B cell (primary cell): ENCODE data around the gene SCO2. TPM values are rescaled to one million over a fixed set of nuclear protein-coding genes. Genes with fewer than 3 reads are reported as not detected.
A peak's percentile ranks its signal among the peaks of the same experiment; 100 is the strongest.

Source experiments
- ATAC-seq: fragments of 200-7000 bp; cut with Tn5 transposase; one replicate; pipeline ENCODE4 v1.10.0; 2021; ENCODE audit warnings: low read depth, mild to moderate bottlenecking, moderate number of reproducible peaks, moderate library complexity
- CTCF ChIA-PET: fragments of 350-600 bp; sonication (Branson Sonifier 250); formaldehyde crosslinking; loops from one replicate; lab custom pipeline; 2021; ENCODE audit warnings: antibody characterized with exemption, inconsistent platforms; lab: Charles Lee
- POLR2A ChIA-PET: fragments of 350-600 bp; sonication (Branson Sonifier 250); formaldehyde crosslinking; loops from one replicate; lab custom pipeline; 2021; ENCODE audit warnings: antibody characterized with exemption; lab: Charles Lee
- DNase-seq: peaks from one replicate; pipeline ENCODE4 v3.0.0; 2013
- H2AFZ ChIP-seq: 2 replicates; pipeline ENCODE4 v1.6.1; 2012; ENCODE audit warnings: mild to moderate bottlenecking, low read depth, low read length; ENCODE audit not compliant: insufficient read depth, poor library complexity, severe bottlenecking
- H3K27ac ChIP-seq, 2 donors: 1 replicate in 1 of 2; 2 replicates in 1 of 2; pipeline ENCODE4 v1.5.1; 2012 to 2013; ENCODE audit warnings: low read length in 2 of 2, mild to moderate bottlenecking in 2 of 2, moderate library complexity in 1 of 2
- H3K27me3 ChIP-seq, 4 experiments: fragments of 200-600 bp in 1 of 4; sonication (generic) in 1 of 4; replicated peaks in 1 of 4; 1 replicate in 2 of 4; 2 replicates in 2 of 4; pipeline versions ENCODE4 v1.6.1 to v1.7.0; 2013 to 2016; ENCODE audit warnings: low read length in 3 of 4, mild to moderate bottlenecking in 2 of 4, mixed read lengths in 1 of 4, moderate library complexity in 1 of 4; ENCODE audit not compliant: insufficient read depth in 4 of 4, control insufficient read depth in 3 of 4; ENCODE audit errors: control extremely low read depth in 1 of 4
- H3K36me3 ChIP-seq, 2 experiments: replicated peaks in 1 of 2; 1 replicate in 1 of 2; 2 replicates in 1 of 2; pipeline versions ENCODE4 v1.6.1 to v1.7.1; 2013; ENCODE audit warnings: low read length in 1 of 2; ENCODE audit not compliant: insufficient read depth in 2 of 2, control insufficient read depth in 1 of 2; ENCODE audit errors: control extremely low read depth in 1 of 2, extremely low read depth in 1 of 2
- H3K4me1 ChIP-seq, 2 donors: fragments of 200-600 bp in 1 of 2; sonication (generic) in 1 of 2; 1 replicate in 1 of 2; 2 replicates in 1 of 2; pipeline versions ENCODE4 v1.5.1 to v1.6.1; 2013 to 2017; ENCODE audit warnings: low read length in 2 of 2; ENCODE audit not compliant: control insufficient read depth in 2 of 2, insufficient read depth in 2 of 2
- H3K4me2 ChIP-seq: replicated peaks from 2 replicates; pipeline ENCODE3; 2012; ENCODE audit warnings: mild to moderate bottlenecking, low read depth, low read length; ENCODE audit not compliant: poor library complexity, severe bottlenecking
- H3K4me3 ChIP-seq, 5 experiments: fragments of 200-600 bp in 1 of 5; sonication (generic) in 1 of 5; 1 replicate in 3 of 5; 2 replicates in 2 of 5; pipeline versions ENCODE4 v1.5.1 to v1.7.0; 2011 to 2016; ENCODE audit warnings: low read length in 4 of 5, mild to moderate bottlenecking in 4 of 5, low read depth in 2 of 5, control low read depth in 1 of 5, moderate library complexity in 1 of 5; ENCODE audit not compliant: insufficient read depth in 1 of 5; ENCODE audit errors: control extremely low read depth in 1 of 5, extremely low read depth in 1 of 5
- H3K79me2 ChIP-seq: fragments of 200-600 bp; sonication (generic); one replicate; pipeline ENCODE4 v1.6.0; 2016; ENCODE audit warnings: low read length; ENCODE audit not compliant: control insufficient read depth, insufficient read depth
- H3K9ac ChIP-seq: fragments of 200-600 bp; sonication (generic); 2 replicates; pipeline ENCODE4 v1.6.1; 2017; ENCODE audit warnings: mild to moderate bottlenecking, low read length, moderate library complexity
- H3K9me3 ChIP-seq, 3 donors: one replicate each; pipeline versions ENCODE4 v1.6.1 to v1.7.1; 2013; ENCODE audit warnings: low read length in 2 of 3; ENCODE audit not compliant: control insufficient read depth in 2 of 3, insufficient read depth in 1 of 3; ENCODE audit errors: control extremely low read depth in 1 of 3
- H4K20me1 ChIP-seq: 2 replicates; pipeline ENCODE4 v1.6.0; 2012; ENCODE audit warnings: mild to moderate bottlenecking, low read length; ENCODE audit not compliant: insufficient read depth, control insufficient read depth, poor library complexity, severe bottlenecking
- H3K27ac Mint-ChIP-seq: one replicate; pipeline ENCODE4 v1.8.0; 2021; ENCODE audit warnings: mixed read lengths
- H3K27me3 Mint-ChIP-seq: one replicate; pipeline ENCODE4 v1.8.0; 2021; ENCODE audit warnings: mixed read lengths
- H3K4me1 Mint-ChIP-seq: one replicate; pipeline ENCODE4 v1.8.0; 2021; ENCODE audit warnings: mixed read lengths
- H3K4me3 Mint-ChIP-seq: one replicate; pipeline ENCODE4 v1.8.0; 2021; ENCODE audit warnings: mixed read lengths
- H3K9me3 Mint-ChIP-seq: one replicate; pipeline ENCODE4 v1.8.0; 2022; ENCODE audit warnings: mixed read lengths; ENCODE audit not compliant: insufficient read depth
- EZH2 ChIP-seq: IDR thresholded peaks from 2 replicates; pipeline ENCODE4 v1.6.1; 2012; ENCODE audit warnings: borderline replicate concordance, low read depth, mild to moderate bottlenecking, moderate library complexity, low read length; ENCODE audit not compliant: insufficient read depth, poor library complexity, severe bottlenecking
- WGBS: methylation state at CpG from one replicate; pipeline ENCODE4 v1.1.5; 2013; ENCODE audit warnings: missing lambda C conversion rate; ENCODE audit not compliant: insufficient coverage; 5-methylcytosine and 5-hydroxymethylcytosine counted together
- intact Hi-C: fragments of 100-400 bp; cut with micrococcal nuclease; formaldehyde crosslinking; loops from one replicate; pipeline ENCODE4 v1.10.0; 2022
- polyA plus RNA-seq: library from polyadenylated mRNA; depleted of rRNA; stranded (reverse); fragments of >200 nt; gene quantifications from 2 replicates; pipeline ENCODE4 v1.2.3, GENCODE V29; 2012
- total RNA-seq, 2 donors: library from RNA; stranded (reverse); fragments of 120-200 nt in 1 of 2; gene quantifications; 1 replicate in 1 of 2; 2 replicates in 1 of 2; pipeline versions ENCODE4 v1.2.3 to v1.2.4, GENCODE V29; 2013 to 2022
- TF ChIP-seq, protein P1 (sequence below): fragments of 200-600 bp; IDR thresholded peaks from one replicate; pipeline ENCODE4 v1.8.0; 2022; ENCODE audit warnings: antibody characterized with exemption, mild to moderate bottlenecking

The SCO2 gene
- total and polyA plus RNA-seq, 2 donors (not counting 1 experiment from before 2014, with no cell fraction given) = 1.1 to 14.2 TPM

DNA sequence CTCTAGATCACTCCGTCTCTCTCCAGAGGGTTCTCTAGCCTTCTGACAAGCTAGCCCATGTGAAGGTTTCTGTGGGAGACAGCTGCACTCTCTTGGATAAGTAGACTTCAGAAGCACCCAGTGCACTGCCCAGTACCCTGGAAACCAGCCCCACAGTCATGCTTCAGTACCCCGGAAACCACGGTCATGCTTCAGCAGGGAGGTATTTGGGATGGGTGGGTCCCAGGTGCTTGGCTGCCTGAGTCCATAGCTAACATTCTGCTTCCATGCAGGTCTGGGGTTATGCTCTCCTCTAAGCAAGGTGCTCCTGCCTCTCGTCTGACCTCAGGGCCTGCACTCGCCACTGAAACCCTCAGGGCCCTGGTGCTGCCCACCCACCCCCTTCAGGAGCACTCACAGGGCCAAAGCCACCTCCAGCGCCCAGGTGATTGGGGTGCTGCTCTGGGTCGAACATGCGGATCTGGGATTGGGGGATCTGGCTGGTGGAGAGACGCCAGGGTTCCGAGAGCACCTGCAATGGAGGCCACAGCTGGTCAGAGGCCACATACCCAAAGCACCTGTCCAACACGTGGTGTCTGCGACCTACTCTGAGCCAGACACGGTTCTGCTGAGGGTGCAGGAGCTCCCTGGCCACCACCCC is 44.6 kb upstream of the SCO2 start:
- no peak overlapping the region for H3K4me3 Mint-ChIP-seq
- H3K4me2 ChIP-seq = peak overlapping the region; percentile 22
- no peak overlapping the region for H3K27ac ChIP-seq
- H2AFZ ChIP-seq = no peak overlapping the region
- no peaks in the 10 kb centered on the region for H3K27me3 ChIP-seq
- intact Hi-C loops = no loop called here
- no peak overlapping the region for H3K9ac ChIP-seq
- no peaks in the 10 kb centered on the region for H3K27me3 Mint-ChIP-seq
- no peak overlapping the region for H3K4me3 ChIP-seq
- 87% methylated on average over 12 of the region's 13 CpGs for WGBS
- no peaks in the 10 kb centered on the region for H3K9me3 Mint-ChIP-seq
- no peaks in the 10 kb centered on the region for H3K9me3 ChIP-seq
- H4K20me1 ChIP-seq = no peaks in the 10 kb centered on the region
- ATAC-seq = no peak
- H3K79me2 ChIP-seq = no peaks in the 10 kb centered on the region
- peaks cover 14% of the 10 kb centered on the region for H3K4me1 Mint-ChIP-seq
- ChIA-PET POLR2A (interaction anchor here (0.9 to 1.0 kb wide), 2 partner anchors 44 to 51 kb away, joined by 3 to 4 read pairs; partner anchors contain the start of gene SCO2), CTCF (interaction anchor here (1.0 to 1.4 kb wide), 2 partner anchors 44 to 51 kb away, joined by 3 to 4 read pairs; no protein-coding TSS in a partner anchor)
- DNase-seq = no peak
- peaks cover 0 to 23% of the 10 kb centered on the region in 2 experiments for H3K36me3 ChIP-seq
- H3K27ac Mint-ChIP-seq = no peak overlapping the region
- TF ChIP-seq, protein P1, sequence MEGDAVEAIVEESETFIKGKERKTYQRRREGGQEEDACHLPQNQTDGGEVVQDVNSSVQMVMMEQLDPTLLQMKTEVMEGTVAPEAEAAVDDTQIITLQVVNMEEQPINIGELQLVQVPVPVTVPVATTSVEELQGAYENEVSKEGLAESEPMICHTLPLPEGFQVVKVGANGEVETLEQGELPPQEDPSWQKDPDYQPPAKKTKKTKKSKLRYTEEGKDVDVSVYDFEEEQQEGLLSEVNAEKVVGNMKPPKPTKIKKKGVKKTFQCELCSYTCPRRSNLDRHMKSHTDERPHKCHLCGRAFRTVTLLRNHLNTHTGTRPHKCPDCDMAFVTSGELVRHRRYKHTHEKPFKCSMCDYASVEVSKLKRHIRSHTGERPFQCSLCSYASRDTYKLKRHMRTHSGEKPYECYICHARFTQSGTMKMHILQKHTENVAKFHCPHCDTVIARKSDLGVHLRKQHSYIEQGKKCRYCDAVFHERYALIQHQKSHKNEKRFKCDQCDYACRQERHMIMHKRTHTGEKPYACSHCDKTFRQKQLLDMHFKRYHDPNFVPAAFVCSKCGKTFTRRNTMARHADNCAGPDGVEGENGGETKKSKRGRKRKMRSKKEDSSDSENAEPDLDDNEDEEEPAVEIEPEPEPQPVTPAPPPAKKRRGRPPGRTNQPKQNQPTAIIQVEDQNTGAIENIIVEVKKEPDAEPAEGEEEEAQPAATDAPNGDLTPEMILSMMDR = no peak
- TF ChIP-seq EZH2 = no peak
- H3K4me1 ChIP-seq = peaks cover 0 to 11% of the 10 kb centered on the region in 2 donors

GRCh38 chr22:50569041-50569459 is 43.7 kb upstream of the SCO2 start:
- peaks cover 0 to 11% of the 10 kb centered on the region in 2 donors for H3K4me1 ChIP-seq
- H3K27ac Mint-ChIP-seq = no peak overlapping the region
- no peaks in the 10 kb centered on the region for H3K27me3 Mint-ChIP-seq
- H3K4me3 Mint-ChIP-seq = no peak overlapping the region
- no peaks in the 10 kb centered on the region for H3K79me2 ChIP-seq
- H3K36me3 ChIP-seq = peaks cover 0 to 23% of the 10 kb centered on the region in 2 experiments
- no peak overlapping the region for H3K4me2 ChIP-seq
- H4K20me1 ChIP-seq = no peaks in the 10 kb centered on the region
- TF ChIP-seq, protein P1 = no peak
- TF ChIP-seq EZH2 = no peak
- intact Hi-C loops = no loop called here
- ChIA-PET CTCF (interaction anchor here (1.0 to 1.4 kb wide), 3 partner anchors 21 to 52 kb away, joined by 3 to 4 read pairs (median 3); no protein-coding TSS in a partner anchor), POLR2A (interaction anchor here (0.9 kb wide), 1 partner anchor 43 kb away, joined by 3 read pairs; the partner anchor contains the start of gene SCO2)
- H3K9me3 Mint-ChIP-seq = no peaks in the 10 kb centered on the region
- peaks cover 14% of the 10 kb centered on the region for H3K4me1 Mint-ChIP-seq
- ATAC-seq (no peak), DNase-seq (no peak)
- H3K27ac ChIP-seq = no peak overlapping the region
- no peaks in the 10 kb centered on the region for H3K27me3 ChIP-seq
- H2AFZ ChIP-seq = no peak overlapping the region
- no peaks in the 10 kb centered on the region for H3K9me3 ChIP-seq
- no peak overlapping the region for H3K9ac ChIP-seq
- 92% methylated on average over 7 of the region's 8 CpGs for WGBS
- no peak overlapping the region for H3K4me3 ChIP-seq
